PC-3 (cell line): ENCODE measurements around the gene SEC61A2. TPM values are rescaled to one million over a fixed set of nuclear protein-coding genes. Genes with fewer than 3 reads are reported as not detected.

Experiments
- ATAC-seq: fragments of 200-7000 bp; cut with Tn5 transposase; 2 replicates; pipeline ENCODE4 v1.9.1; 2020; ENCODE audit warnings: mild to moderate bottlenecking, moderate library complexity
- BruUV-seq: library from RNA; stranded (reverse); fragments of 400-500 nt; replicated peaks from 2 replicates; lab custom pipeline; 2021; lab: Mats Ljungman, UMichigan
- CTCF ChIA-PET: fragments of 300-600 bp; sonication (Branson Sonifier 250); formaldehyde crosslinking; loops from one replicate; lab custom pipeline; 2022; ENCODE audit warnings: antibody characterized with exemption; lab: Charles Lee
- POLR2A ChIA-PET: fragments of 300-600 bp; sonication (Branson Sonifier 250); formaldehyde crosslinking; loops from one replicate; lab custom pipeline; 2022; ENCODE audit warnings: antibody characterized with exemption; ENCODE audit not compliant: unreplicated experiment; lab: Charles Lee
- DNase-seq: peaks from one replicate; pipeline ENCODE4 v3.0.0-alpha.2; 2015
- H2AFZ ChIP-seq: fragments of 300-600 bp; sonication (generic); 2 replicates; pipeline ENCODE4 v1.6.0; 2016; ENCODE audit warnings: antibody characterized with exemption, low read length
- H3F3A ChIP-seq: fragments of 300-600 bp; sonication (generic); one replicate; pipeline ENCODE4 v1.6.0; 2017; ENCODE audit warnings: antibody characterized with exemption, low read length, control low read depth, mild to moderate bottlenecking; ENCODE audit not compliant: unreplicated experiment
- H3K27ac ChIP-seq: fragments of 300-600 bp; sonication (generic); 2 replicates; pipeline ENCODE4 v1.5.1; 2016; ENCODE audit warnings: mild to moderate bottlenecking, low read length
- H3K27me3 ChIP-seq: fragments of 300-600 bp; sonication (generic); 2 replicates; pipeline ENCODE4 v1.6.1; 2016; ENCODE audit warnings: low read length, mixed read lengths
- H3K36me3 ChIP-seq: fragments of 300-600 bp; sonication (generic); 2 replicates; pipeline ENCODE4 v1.6.1; 2016; ENCODE audit warnings: low read depth, mixed run types, low read length, mixed read lengths
- H3K4me1 ChIP-seq: fragments of 300-600 bp; sonication (generic); 2 replicates; pipeline ENCODE4 v1.5.1; 2016; ENCODE audit warnings: low read length; ENCODE audit not compliant: insufficient read depth
- H3K4me2 ChIP-seq: fragments of 300-600 bp; sonication (generic); 2 replicates; pipeline ENCODE4 v1.6.0; 2016; ENCODE audit warnings: low read length
- H3K4me3 ChIP-seq: fragments of 300-600 bp; sonication (generic); 2 replicates; pipeline ENCODE4 v1.5.1; 2016; ENCODE audit warnings: mild to moderate bottlenecking, low read length, mixed read lengths
- H3K79me2 ChIP-seq: fragments of 300-600 bp; sonication (generic); 2 replicates; pipeline ENCODE4 v1.6.1; 2017; ENCODE audit warnings: low read length, mixed read lengths
- H3K9ac ChIP-seq: fragments of 300-600 bp; sonication (generic); 2 replicates; pipeline ENCODE4 v1.6.0; 2016; ENCODE audit warnings: mild to moderate bottlenecking, low read length
- H3K9me2 ChIP-seq: fragments of 300-600 bp; sonication (generic); replicated peaks from 2 replicates; pipeline ENCODE4 v1.6.1; 2016; ENCODE audit warnings: mixed run types, low read length, mixed read lengths
- H3K9me3 ChIP-seq: fragments of 300-600 bp; sonication (generic); 2 replicates; pipeline ENCODE4 v1.6.1; 2016; ENCODE audit warnings: low read length, mixed read lengths
- H4K20me1 ChIP-seq: fragments of 300-600 bp; sonication (generic); 2 replicates; pipeline ENCODE4 v1.6.1; 2016; ENCODE audit warnings: low read length, mixed read lengths
- CTCF ChIP-seq: fragments of 300-600 bp; sonication (generic); conservative IDR thresholded peaks from 2 replicates; pipeline ENCODE4 v1.5.1; 2017; ENCODE audit warnings: antibody characterized with exemption, low read depth, mild to moderate bottlenecking, low read length
- EZH2 ChIP-seq: fragments of 300-600 bp; sonication (generic); IDR thresholded peaks from one replicate; pipeline ENCODE4 v1.6.1; 2017; ENCODE audit warnings: antibody characterized with exemption, mild to moderate bottlenecking, low read length; ENCODE audit not compliant: unreplicated experiment
- EZH2phosphoT487 ChIP-seq: fragments of 300-600 bp; sonication (generic); IDR thresholded peaks from 2 replicates; pipeline ENCODE4 v1.6.1; 2018; ENCODE audit warnings: mild to moderate bottlenecking, antibody characterized with exemption, low read length, borderline replicate concordance
- intact Hi-C: fragments of 100-400 bp; cut with micrococcal nuclease; formaldehyde crosslinking; loops from 2 replicates; pipeline ENCODE4 v1.9.0; 2023
- total RNA-seq: library from RNA; depleted of rRNA; stranded (reverse); fragments of >200 nt; gene quantifications from 2 replicates; pipeline ENCODE4 v1.2.3, GENCODE V29; 2014

Gene SEC61A2
- total RNA-seq, 1 experiment from 2014 or later, result 5.5 TPM

- DNase-seq (peak; percentile 1), ATAC-seq (peak; percentile 14; the same call in 1 of the 2 replicates)
- H3K4me1 ChIP-seq, result peaks cover 11% of the 10 kb centered on the region; the same call in 1 of the 2 replicates
- H2AFZ ChIP-seq, result peak overlapping the region; percentile 89; the same call in 1 of the 2 replicates
- peak overlapping the region; percentile 98 for H3K4me3 ChIP-seq
- intact Hi-C loops, result no loop called here
- peaks cover 7% of the 10 kb centered on the region; the same call in 1 of the 2 replicates for H3K36me3 ChIP-seq
- H3K27ac ChIP-seq, result peak overlapping the region; percentile 77
- H3K9me2 ChIP-seq, result no peaks in the 10 kb centered on the region
- H4K20me1 ChIP-seq, result peaks cover 4% of the 10 kb centered on the region; the same call in 1 of the 2 replicates
- peak overlapping the region; percentile 93 for H3K9ac ChIP-seq
- ChIA-PET CTCF (interaction anchor here (0.6 kb wide), 1 partner anchor 1991 kb away, joined by 7 read pairs; no protein-coding TSS in a partner anchor), POLR2A (no interaction called here)
- TF ChIP-seq CTCF, result no peak
- no peak for TF ChIP-seq EZH2phosphoT487
- TF ChIP-seq EZH2, result no peak
- peak overlapping the region; percentile 90 for H3K4me2 ChIP-seq
- peaks cover 85% of the 10 kb centered on the region for H3K79me2 ChIP-seq
- no peaks in the 10 kb centered on the region for H3K27me3 ChIP-seq
- H3K9me3 ChIP-seq, result no peaks in the 10 kb centered on the region
- no peaks in the 10 kb centered on the region for H3F3A ChIP-seq
- BruUV-seq, result no TSS peak
Measured at GRCh38 chr10:12194752-12195271, 65.3 kb downstream of the SEC61A2 start.

GRCh38 chr10:12195281-12195602, 65.8 kb downstream of the SEC61A2 start:
- H4K20me1 ChIP-seq, result peaks cover 4% of the 10 kb centered on the region; the same call in 1 of the 2 replicates
- TSS peak; percentile 52 for BruUV-seq
- peak overlapping the region; percentile 77 for H3K27ac ChIP-seq
- ChIA-PET POLR2A (interaction anchor here (0.6 to 1.1 kb wide), 2 partner anchors 25 to 439 kb away, joined by 3 to 9 read pairs; no protein-coding TSS in a partner anchor), CTCF (no interaction called here)
- DNase-seq (peak; percentile 1), ATAC-seq (no peak; the same call in 1 of the 2 replicates)
- H3K9me3 ChIP-seq, result no peaks in the 10 kb centered on the region
- H2AFZ ChIP-seq, result peak overlapping the region; percentile 89
- peak overlapping the region; percentile 90 for H3K4me2 ChIP-seq
- no peaks in the 10 kb centered on the region for H3K9me2 ChIP-seq
- peaks cover 82% of the 10 kb centered on the region for H3K79me2 ChIP-seq
- peaks cover 7% of the 10 kb centered on the region; the same call in 1 of the 2 replicates for H3K36me3 ChIP-seq
- peak overlapping the region; percentile 93 for H3K9ac ChIP-seq
- no peak for TF ChIP-seq EZH2
- no peak for TF ChIP-seq CTCF
- no peak for TF ChIP-seq EZH2phosphoT487
- peak overlapping the region; percentile 98 for H3K4me3 ChIP-seq
- peaks cover 11% of the 10 kb centered on the region; the same call in 1 of the 2 replicates for H3K4me1 ChIP-seq
- intact Hi-C loops, result no loop called here
- no peaks in the 10 kb centered on the region for H3F3A ChIP-seq
- H3K27me3 ChIP-seq, result no peaks in the 10 kb centered on the region
